Heart left ventricle (tissue), 16 donors: ENCODE measurements around the gene KDM2A. TPM values are rescaled to one million over a fixed set of nuclear protein-coding genes. Genes with fewer than 3 reads are reported as not detected.

ENCODE experiments used
- ATAC-seq, 4 donors: fragments of 200-7000 bp; cut with Tn5 transposase; one replicate each; pipeline ENCODE4 v1.9.1; 2020 to 2022; ENCODE audit warnings: moderate library complexity in 4 of 4, mild to moderate bottlenecking in 3 of 4, moderate number of reproducible peaks in 1 of 4
- DNase-seq, 5 donors: peaks; one replicate each; pipeline ENCODE4 v3.0.0-alpha.2; 2020
- H3K27ac ChIP-seq, 12 donors: fragments of 200-600 bp; sonication (generic) in 4 of 12; one replicate each; pipeline versions ENCODE4 v1.5.0 to v1.8.0; 2016 to 2022; ENCODE audit warnings: mild to moderate bottlenecking in 2 of 12
- H3K27me3 ChIP-seq, 9 donors: fragments of 200-600 bp; sonication (generic) in 2 of 9; one replicate each; pipeline versions ENCODE4 v1.5.1 to v1.8.0; 2016 to 2022; ENCODE audit warnings: mild to moderate bottlenecking in 3 of 9
- H3K36me3 ChIP-seq, 9 donors: fragments of 200-600 bp; sonication (generic) in 2 of 9; one replicate each; pipeline versions ENCODE4 v1.5.0 to v1.8.0; 2018 to 2022; ENCODE audit warnings: mild to moderate bottlenecking in 2 of 9
- H3K4me1 ChIP-seq, 12 donors: fragments of 200-600 bp; sonication (generic) in 4 of 12; one replicate each; pipeline versions ENCODE4 v1.5.0 to v1.8.0; 2016 to 2022; ENCODE audit warnings: mild to moderate bottlenecking in 3 of 12
- H3K4me3 ChIP-seq, 12 donors: fragments of 200-600 bp; sonication (generic) in 4 of 12; one replicate each; pipeline versions ENCODE4 v1.5.0 to v1.8.0; 2017 to 2022; ENCODE audit warnings: mild to moderate bottlenecking in 9 of 12, moderate library complexity in 4 of 12
- H3K9me3 ChIP-seq, 12 donors: fragments of 200-600 bp; sonication (generic) in 4 of 12; one replicate each; pipeline versions ENCODE4 v1.5.0 to v1.8.0; 2016 to 2022; ENCODE audit warnings: mild to moderate bottlenecking in 1 of 12
- POLR2A ChIP-seq, 2 donors: fragments of 450-650 bp; IDR thresholded peaks; one replicate each; pipeline ENCODE4 v1.6.1; 2017; ENCODE audit warnings: antibody characterized with exemption in 2 of 2, mild to moderate bottlenecking in 2 of 2, moderate library complexity in 2 of 2
- whole genome bisulfite sequencing, 4 donors: extraction: QIAGEN DNeasy Blood & Tissue Kit in 2 of 4; methylation state at CpG; one replicate each; pipeline versions ENCODE4 v1.1.5 to v1.1.7; 2013 to 2018; 5-methylcytosine and 5-hydroxymethylcytosine counted together
- intact Hi-C, 10 donors: fragments of 100-400 bp; cut with DNase I; formaldehyde crosslinking; loops; one replicate each; pipeline versions ENCODE4 v1.11.1 to v1.14.2; 2022
- polyA plus RNA-seq, 2 donors: library from polyadenylated mRNA; stranded (reverse); fragments of 200-250 nt; gene quantifications; one replicate each; pipeline ENCODE4 v1.2.3, GENCODE V29; 2013
- total RNA-seq, 9 donors: library from RNA; depleted of rRNA in 2 of 9; stranded (reverse); fragments of >200 nt in 2 of 9; fragmentation: NEBNext Ultra II Directional in 3 of 9; extraction: Animal tissue kit (Norgen Biotek cat#: 25700) in 3 of 9; gene quantifications; one replicate each; pipeline versions ENCODE4 v1.1.0 to v1.2.4, GENCODE V29; 2016 to 2023
- TF ChIP-seq, protein P1 (sequence below), 12 donors: fragments of 200-600 bp; sonication (generic) in 4 of 12; IDR thresholded peaks; one replicate each; pipeline versions ENCODE4 v1.5.0 to v1.8.0; 2018 to 2022; ENCODE audit warnings: antibody characterized with exemption in 12 of 12, mild to moderate bottlenecking in 5 of 12
- donor health status: ischemic (EF 13 %, LVEDD 7.1; RV severe dilation, severe dysfunction).
- donor health status: healthy with polysubstance abuse.
- donor health status: DM: no; HTN: yes; CAD: no.
- donor health status: DM: no; HTN: no; CAD: no.
- donor health status: ischemic (EF 25% LVEDD 6.9; RV normal size, moderate dysfunction).
- donor health status: ischemic (EF 25% LVEDD 5.7; RV mildly dilated, moderate dysfunction).
- donor health status: healthy.
- donor health status: DM: yes; HTN: yes; CAD: no.
- donor health status: ischemic (EF 35%, LVEDD 5.7; RV mildly dilated, moderate dysfunction).
- donor health status: nonischemic (EF 11% LVEDD 7.7; RV severe dilation, severe dysfunction).
- donor health status: DM: yes; HTN: yes; CAD: no.
- donor health status: PGD.
- donor health status: ischemic (EF 29% LVEDD 5.4; RV normal size, mild dysfunction).
- donor health status: nonischemic (EF 23%, LVEDD 6.1; RV moderate dilation, normal function).

Gene KDM2A
- total and polyA plus RNA-seq, 11 donors: 23.4 to 66.4 (median 37.3) TPM

DNA sequence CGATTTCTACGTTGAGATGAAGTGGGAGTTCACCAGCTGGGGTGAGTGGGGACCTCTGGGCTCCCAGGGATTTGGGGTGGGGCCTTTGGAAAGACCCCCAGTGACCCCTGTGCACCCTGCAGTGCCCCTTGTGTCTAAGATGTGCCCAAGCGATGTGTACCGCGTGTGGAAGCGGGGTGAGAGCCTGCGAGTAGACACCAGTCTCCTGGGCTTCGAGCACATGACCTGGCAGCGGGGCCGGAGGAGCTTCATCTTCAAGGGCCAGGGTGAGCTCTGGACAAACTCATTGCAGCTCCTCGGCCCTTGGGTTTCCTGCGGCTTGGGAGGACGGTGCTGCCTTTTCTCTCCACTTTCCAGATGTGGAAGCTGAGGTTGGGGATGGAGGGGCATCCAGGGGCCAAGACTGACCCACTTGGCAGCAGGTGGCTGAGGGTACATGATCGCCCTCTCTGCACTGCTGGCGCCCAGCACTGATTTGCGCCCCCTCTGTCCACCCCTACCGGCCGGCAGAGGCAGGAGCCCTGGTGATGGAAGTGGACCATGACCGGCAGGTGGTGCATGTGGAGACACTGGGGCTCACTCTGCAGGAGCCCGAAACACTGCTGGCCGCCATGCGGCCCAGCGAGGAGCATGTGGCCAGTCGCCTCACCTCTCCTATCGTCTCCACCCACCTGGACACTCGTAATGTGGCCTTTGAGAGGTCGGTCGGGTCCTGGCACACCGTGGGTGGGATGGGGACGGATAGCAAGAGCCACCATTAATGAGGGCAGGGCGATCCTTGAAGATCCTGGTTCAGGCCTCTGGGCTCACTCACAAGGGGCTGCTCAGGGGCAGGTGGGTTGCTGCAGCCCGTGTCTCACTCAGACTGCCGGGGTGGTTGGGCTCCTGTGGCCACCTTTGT lies 172.7 kb downstream of the KDM2A start:
- peaks cover 0 to 11% (median 7%) of the 10 kb centered on the region in 12 donors for H3K9me3 ChIP-seq
- no peak overlapping the region for H3K4me3 ChIP-seq
- ATAC-seq (no peak), DNase-seq (peak in 3 of 5 donors; percentile 26 to 55 (median 32))
- intact Hi-C loops: no loop called here
- H3K27ac ChIP-seq: peak overlapping the region in 1 of 12 donors; percentile 100
- peaks cover 0 to 74% (median 31%) of the 10 kb centered on the region in 9 donors for H3K36me3 ChIP-seq
- WGBS, 4 donors: 89 to 94% (median 92%) methylated on average over 20 to 33 of the region's 33 CpGs
- H3K27me3 ChIP-seq: no peaks in the 10 kb centered on the region
- TF ChIP-seq, protein P1, sequence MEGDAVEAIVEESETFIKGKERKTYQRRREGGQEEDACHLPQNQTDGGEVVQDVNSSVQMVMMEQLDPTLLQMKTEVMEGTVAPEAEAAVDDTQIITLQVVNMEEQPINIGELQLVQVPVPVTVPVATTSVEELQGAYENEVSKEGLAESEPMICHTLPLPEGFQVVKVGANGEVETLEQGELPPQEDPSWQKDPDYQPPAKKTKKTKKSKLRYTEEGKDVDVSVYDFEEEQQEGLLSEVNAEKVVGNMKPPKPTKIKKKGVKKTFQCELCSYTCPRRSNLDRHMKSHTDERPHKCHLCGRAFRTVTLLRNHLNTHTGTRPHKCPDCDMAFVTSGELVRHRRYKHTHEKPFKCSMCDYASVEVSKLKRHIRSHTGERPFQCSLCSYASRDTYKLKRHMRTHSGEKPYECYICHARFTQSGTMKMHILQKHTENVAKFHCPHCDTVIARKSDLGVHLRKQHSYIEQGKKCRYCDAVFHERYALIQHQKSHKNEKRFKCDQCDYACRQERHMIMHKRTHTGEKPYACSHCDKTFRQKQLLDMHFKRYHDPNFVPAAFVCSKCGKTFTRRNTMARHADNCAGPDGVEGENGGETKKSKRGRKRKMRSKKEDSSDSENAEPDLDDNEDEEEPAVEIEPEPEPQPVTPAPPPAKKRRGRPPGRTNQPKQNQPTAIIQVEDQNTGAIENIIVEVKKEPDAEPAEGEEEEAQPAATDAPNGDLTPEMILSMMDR (IDR thresholded peaks at IDR 0.05): no peak
- peaks cover 5 to 63% (median 28%) of the 10 kb centered on the region in 12 donors for H3K4me1 ChIP-seq

DNA sequence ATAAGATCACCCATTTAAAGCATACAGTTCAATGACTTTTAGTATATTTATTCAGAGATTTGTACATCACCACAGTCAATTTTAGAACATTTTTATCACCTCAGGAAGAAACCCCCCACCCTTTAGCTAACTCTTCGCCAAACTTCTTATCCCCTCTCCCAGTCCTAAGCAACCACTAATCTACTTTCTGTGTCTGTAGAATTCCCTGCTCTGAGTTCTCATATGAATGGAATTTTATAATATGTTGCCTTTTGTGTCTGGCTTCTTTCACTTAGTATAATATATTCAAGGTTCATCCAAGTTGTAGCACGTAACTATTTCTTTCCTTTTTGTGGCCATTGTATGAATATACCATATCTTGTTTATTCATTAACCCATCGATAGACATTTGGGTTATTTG lies 173.6 kb downstream of the KDM2A start:
- Histone ChIP-seq H3K4me1 (peaks cover 5 to 53% (median 22%) of the 10 kb centered on the region in 12 donors), H3K4me3 (no peak overlapping the region), H3K27me3 (no peaks in the 10 kb centered on the region), H3K27ac (peak overlapping the region in 1 of 12 donors; percentile 4), H3K36me3 (peaks cover 0 to 76% (median 37%) of the 10 kb centered on the region in 9 donors), H3K9me3 (peaks cover 0 to 11% (median 7%) of the 10 kb centered on the region in 12 donors)
- no peak for DNase-seq
- intact Hi-C loops: no loop called here
- TF ChIP-seq POLR2A (IDR thresholded peaks at IDR 0.05): no peak
- TF ChIP-seq, protein P1 (IDR thresholded peaks at IDR 0.05): no peak
- no peak for ATAC-seq
- 51 to 70% (median 56%) methylated on average over 3 of the region's 3 CpGs for WGBS, 4 donors

DNA sequence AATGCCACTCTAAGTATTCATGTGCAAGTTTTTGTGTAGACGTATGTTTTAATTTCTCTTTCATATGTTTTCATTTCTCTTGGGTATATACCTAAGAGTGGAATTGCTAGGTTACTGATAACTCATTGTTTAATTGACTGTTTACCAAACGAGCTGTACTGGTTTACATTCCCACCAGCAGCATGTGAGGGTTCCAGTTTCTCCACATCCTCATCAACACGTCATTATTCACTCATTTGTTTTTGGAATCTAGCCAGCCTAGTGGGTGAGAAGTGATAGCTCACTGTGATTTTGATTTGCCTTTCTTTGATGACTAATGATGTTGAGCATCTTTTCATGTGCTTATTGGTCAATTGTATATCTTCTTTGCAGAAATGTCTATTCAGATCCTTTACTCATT lies 174.0 kb downstream of the KDM2A start:
- Histone ChIP-seq H3K9me3 (peaks cover 0 to 11% (median 7%) of the 10 kb centered on the region in 12 donors), H3K4me3 (no peak overlapping the region), H3K27ac (peak overlapping the region in 1 of 12 donors; percentile 4), H3K27me3 (no peaks in the 10 kb centered on the region), H3K4me1 (peaks cover under 1 to 49% (median 17%) of the 10 kb centered on the region in 12 donors), H3K36me3 (peaks cover 0 to 79% (median 38%) of the 10 kb centered on the region in 9 donors)
- intact Hi-C loops: no loop called here
- TF ChIP-seq, protein P1 (IDR thresholded peaks at IDR 0.05): no peak
- no peak for TF ChIP-seq POLR2A (IDR thresholded peaks at IDR 0.05)
- WGBS, 4 donors: 45 to 51% (median 49%) methylated on average over 3 of the region's 3 CpGs
- no peak for ATAC-seq
- no peak for DNase-seq

DNA sequence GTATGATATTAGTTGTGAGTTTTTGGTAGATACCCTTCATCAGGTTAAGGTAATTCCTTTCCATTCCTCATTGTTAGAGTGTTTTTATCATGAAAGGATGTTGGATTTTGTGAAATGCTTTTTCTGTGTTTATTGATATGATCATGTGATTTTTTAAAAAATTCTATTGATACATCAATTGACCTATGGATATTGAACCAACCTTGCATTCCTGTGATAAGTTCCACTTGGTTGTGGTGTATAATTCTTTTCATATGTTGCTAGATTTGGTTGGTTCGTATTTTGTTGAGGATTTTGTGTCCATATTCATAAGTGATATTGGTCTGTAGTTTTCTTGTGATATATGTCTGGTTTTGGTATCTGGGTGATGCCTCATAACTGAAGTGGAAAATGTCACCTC lies 176.8 kb downstream of the KDM2A start:
- Histone ChIP-seq H3K36me3 (peaks cover 0 to 97% (median 63%) of the 10 kb centered on the region in 9 donors), H3K4me1 (peaks cover 0 to 34% (median 1%) of the 10 kb centered on the region in 12 donors), H3K4me3 (no peak overlapping the region), H3K9me3 (peaks cover 0 to 11% (median 7%) of the 10 kb centered on the region in 12 donors), H3K27me3 (no peaks in the 10 kb centered on the region), H3K27ac (no peak overlapping the region)
- 96 to 100% (median 99%) methylated on average over 1 of the region's 1 CpG for WGBS, 4 donors
- DNase-seq (no peak), ATAC-seq (no peak)
- TF ChIP-seq, protein P1 (IDR thresholded peaks at IDR 0.05): no peak
- TF ChIP-seq POLR2A (IDR thresholded peaks at IDR 0.05): no peak
- intact Hi-C loops: no loop called here
